Amniotic stem cell (primary cell): Measurements from ENCODE around the gene PFDN2.
"Not testable (repeated sequence)": the region's sequence is repeated elsewhere in the genome, so short reads cannot be mapped to it uniquely, and the experiment has no call there.

Experiments used
- DNase-seq: peaks from one replicate; lab custom pipeline; 2025; lab: John Stamatoyannopoulos, UW

PFDN2 gene

GRCh38 chr1:161080441-161081405 lies 37.1 kb downstream of the PFDN2 start:
- no peak for DNase-seq

- no peak for DNase-seq
Observed at GRCh38 chr1:161079436-161080110, 38.3 kb downstream of the PFDN2 start.

GRCh38 chr1:161077426-161077825 lies 40.4 kb downstream of the PFDN2 start:
- no peak for DNase-seq

- no peak for DNase-seq
Observed at GRCh38 chr1:161076410-161076809, 41.4 kb downstream of the PFDN2 start.

GRCh38 chr1:161074676-161075368 lies 43.0 kb downstream of the PFDN2 start:
- DNase-seq: no peak

GRCh38 chr1:161073474-161074121 lies 44.2 kb downstream of the PFDN2 start:
- DNase-seq: no peak

- no peak for DNase-seq
Observed at GRCh38 chr1:161072751-161073449, 44.9 kb downstream of the PFDN2 start.

GRCh38 chr1:161071886-161072371 lies 45.9 kb downstream of the PFDN2 start:
- DNase-seq: no peak

- no peak for DNase-seq
Observed at GRCh38 chr1:161070761-161071160, 47.1 kb downstream of the PFDN2 start.

GRCh38 chr1:161069731-161070270 lies 48.0 kb downstream of the PFDN2 start, which contains the start of gene ARHGAP30:
Gene ARHGAP30, minus strand, starts transcription at chr1:161069891. Its CDS starts 267 bp downstream, at chr1:161069624.
- DNase-seq: no peak

GRCh38 chr1:161069241-161069640 lies 48.6 kb downstream of the PFDN2 start:
- DNase-seq: no peak

GRCh38 chr1:161068306-161069234 lies 49.3 kb downstream of the PFDN2 start:
- no peak for DNase-seq

GRCh38 chr1:161066694-161067093 lies 51.1 kb downstream of the PFDN2 start:
- no peak for DNase-seq

GRCh38 chr1:161065681-161066080 lies 52.2 kb downstream of the PFDN2 start:
- not testable (repeated sequence) for DNase-seq

- not testable (repeated sequence) for DNase-seq
Observed at GRCh38 chr1:161063936-161064335, 53.9 kb downstream of the PFDN2 start.

GRCh38 chr1:161061419-161061818 lies 56.4 kb downstream of the PFDN2 start:
- DNase-seq: no peak

- no peak for DNase-seq
Observed at GRCh38 chr1:161059293-161059692, 58.5 kb downstream of the PFDN2 start.

- no peak for DNase-seq
Observed at GRCh38 chr1:161054805-161055204, 63.0 kb downstream of the PFDN2 start.

GRCh38 chr1:161054232-161054631 lies 63.6 kb downstream of the PFDN2 start:
- no peak for DNase-seq

- DNase-seq: no peak
Observed at GRCh38 chr1:161052899-161053298, 64.9 kb downstream of the PFDN2 start.
